HG03342 (cell line): ENCODE data around the gene ZBTB17.
"Not testable (repeated sequence)": the region's sequence is repeated elsewhere in the genome, so short reads cannot be mapped to it uniquely, and the experiment has no call there.

Experiments
- ATAC-seq: cut with Tn5 transposase; IDR thresholded peaks from one replicate; pipeline ENCODE4 v1.9.1; 2021; ENCODE audit warnings: mild to moderate bottlenecking, moderate library complexity; ENCODE audit not compliant: unreplicated experiment

Gene ZBTB17

GRCh38 chr1:15991427-15992186 is 15.7 kb upstream of the ZBTB17 start:
- ATAC-seq, result no peak

- ATAC-seq, result no peak
Measured at GRCh38 chr1:15989776-15990175, 13.9 kb upstream of the ZBTB17 start.

GRCh38 chr1:15988856-15989736 is 13.2 kb upstream of the ZBTB17 start:
- ATAC-seq, result no peak

GRCh38 chr1:15985611-15986297 is 9.9 kb upstream of the ZBTB17 start:
- no peak for ATAC-seq

GRCh38 chr1:15983275-15983674 is 7.4 kb upstream of the ZBTB17 start:
- ATAC-seq, result no peak

GRCh38 chr1:15981679-15982078 is 5.8 kb upstream of the ZBTB17 start:
- no peak for ATAC-seq

GRCh38 chr1:15977947-15978346 is 2.0 kb upstream of the ZBTB17 start:
- not testable (repeated sequence) for ATAC-seq

GRCh38 chr1:15975358-15975804 is 520 bp downstream of the ZBTB17 start:
- peak; percentile 48 for ATAC-seq

GRCh38 chr1:15974855-15975254 is 1.0 kb downstream of the ZBTB17 start:
- ATAC-seq, result peak; percentile 30

GRCh38 chr1:15973772-15974171 is 2.1 kb downstream of the ZBTB17 start:
- no peak for ATAC-seq

- ATAC-seq, result no peak
Measured at GRCh38 chr1:15972409-15972808, 3.5 kb downstream of the ZBTB17 start.

GRCh38 chr1:15970911-15971310 is 5.0 kb downstream of the ZBTB17 start:
- no peak for ATAC-seq

- ATAC-seq, result no peak
Measured at GRCh38 chr1:15969321-15969880, 6.5 kb downstream of the ZBTB17 start.

- no peak for ATAC-seq
Measured at GRCh38 chr1:15968172-15968571, 7.7 kb downstream of the ZBTB17 start.

GRCh38 chr1:15966956-15967344 is 9.0 kb downstream of the ZBTB17 start:
- no peak for ATAC-seq

GRCh38 chr1:15966081-15966955 is 9.6 kb downstream of the ZBTB17 start:
- peak; percentile 66 for ATAC-seq

- ATAC-seq, result no peak
Measured at GRCh38 chr1:15965228-15965767, 10.6 kb downstream of the ZBTB17 start.

GRCh38 chr1:15963968-15964648 is 11.8 kb downstream of the ZBTB17 start:
- no peak for ATAC-seq

- no peak for ATAC-seq
Measured at GRCh38 chr1:15963363-15963967, 12.4 kb downstream of the ZBTB17 start.
